ENCODE results near the gene RBM23. TPM values are rescaled to one million over a fixed set of nuclear protein-coding genes. Genes with fewer than 3 reads are reported as not detected.
A peak's percentile ranks its signal among the peaks of the same experiment; 100 is the strongest.

The RBM23 gene
- total and polyA plus RNA-seq, 2 donors (not counting 3 experiments of a cell fraction or from before 2014, with no cell fraction given): 67.7 to 68.9 TPM

GRCh38 chr14:22885975-22886374 lies 33.0 kb downstream of the RBM23 start:
- no peaks in the 10 kb centered on the region for H3K79me2 ChIP-seq (ENCODE audit: control insufficient read depth, insufficient read depth, low read length)
- BruUV-seq (replicated peaks): no TSS peak
- DNase-seq (ENCODE audit: low read depth, low spot score) (no peak), FAIRE-seq (no peak)
- TF ChIP-seq MYC (IDR thresholded peaks at IDR 0.05; ENCODE audit: low read depth, low read length) (no peak), GATA2 (IDR thresholded peaks at IDR 0.05; ENCODE audit: insufficient read depth, insufficient read length, low read depth, low read length) (no peak), EZH2 (IDR thresholded peaks at IDR 0.05; ENCODE audit: borderline replicate concordance, low read depth, low read length, severe bottlenecking) (no peak), MAX (IDR thresholded peaks at IDR 0.05; ENCODE audit: insufficient read depth, insufficient read length) (no peak), JUN (IDR thresholded peaks at IDR 0.05; ENCODE audit: borderline replicate concordance, insufficient read depth, insufficient read length, low read depth) (no peak), CTCF (IDR thresholded peaks at IDR 0.05; ENCODE audit: extremely low read depth in 1 of 2, insufficient read depth in 1 of 2, low read depth in 1 of 2, low read length in 2 of 2) (no peak), POLR2A (IDR thresholded peaks at IDR 0.05; ENCODE audit: low read depth, low read length) (no peak), FOS (IDR thresholded peaks at IDR 0.05; ENCODE audit: borderline replicate concordance, insufficient read depth, low read length) (no peak), POLR2AphosphoS5 (IDR thresholded peaks at IDR 0.05; ENCODE audit: insufficient read depth, low read depth, low read length) (no peak)
- dilution Hi-C loops (cut with MboI; ENCODE audit: extremely low pct_ligation_motif_present, low sequenced_read_pairs) (no loop called here), intact Hi-C loops (cut with micrococcal nuclease) (no loop called here)
- POLR2A ChIA-PET: no interaction called here
- H3K4me2 ChIP-seq (ENCODE audit: insufficient read depth, low read length): peak overlapping the region; percentile 27
- H3K9me1 ChIP-seq (replicated peaks; ENCODE audit: control insufficient read depth, extremely low read depth, insufficient read depth, low read length): no peaks in the 10 kb centered on the region
- H3K4me1 ChIP-seq (ENCODE audit: control insufficient read depth, extremely low read depth, insufficient read depth, low read length): no peaks in the 10 kb centered on the region
- H3K9me3 ChIP-seq (replicated peaks; ENCODE audit: control insufficient read depth, insufficient read depth, low read length): no peaks in the 10 kb centered on the region
- no peaks in the 10 kb centered on the region for H4K20me1 ChIP-seq (replicated peaks; ENCODE audit: control insufficient read depth, extremely low read depth, insufficient read depth, low read length)
- H3K27me3 ChIP-seq (ENCODE audit: control insufficient read depth in 2 of 2, insufficient read depth in 2 of 2, low read length in 2 of 2): no peaks in the 10 kb centered on the region
- H3K4me3 ChIP-seq (replicated peaks in 1 of 3; ENCODE audit: insufficient read depth in 1 of 3, low read depth in 1 of 3, low read length in 3 of 3): no peak overlapping the region
- no peak overlapping the region for H3K9ac ChIP-seq (replicated peaks; ENCODE audit: extremely low read depth, insufficient read depth, low read length)
- no peak overlapping the region for H3K27ac ChIP-seq (ENCODE audit: insufficient read depth, low read depth, low read length)
- H3K36me3 ChIP-seq (ENCODE audit: control insufficient read depth in 2 of 2, extremely low read depth in 1 of 2, insufficient read depth in 2 of 2, low read length in 2 of 2): no peaks in the 10 kb centered on the region
- CTCF ChIA-PET: interaction anchor here (1.0 to 11.4 kb wide), 7 partner anchors 13 to 316 kb away, joined by 3 to 80 read pairs (median 5); partner anchors contain the start of genes LRP10 and MMP14
- H2AFZ ChIP-seq (ENCODE audit: low read depth, low read length): peak overlapping the region; percentile 91

All from endothelial cell of umbilical vein (primary cell).